ENCODE data around the gene RPS19BP1. TPM values are rescaled to one million over a fixed set of nuclear protein-coding genes. Genes with fewer than 3 reads are reported as not detected.

The RPS19BP1 gene
- total RNA-seq, 1 experiment from 2014 or later = 80.4 TPM

DNA sequence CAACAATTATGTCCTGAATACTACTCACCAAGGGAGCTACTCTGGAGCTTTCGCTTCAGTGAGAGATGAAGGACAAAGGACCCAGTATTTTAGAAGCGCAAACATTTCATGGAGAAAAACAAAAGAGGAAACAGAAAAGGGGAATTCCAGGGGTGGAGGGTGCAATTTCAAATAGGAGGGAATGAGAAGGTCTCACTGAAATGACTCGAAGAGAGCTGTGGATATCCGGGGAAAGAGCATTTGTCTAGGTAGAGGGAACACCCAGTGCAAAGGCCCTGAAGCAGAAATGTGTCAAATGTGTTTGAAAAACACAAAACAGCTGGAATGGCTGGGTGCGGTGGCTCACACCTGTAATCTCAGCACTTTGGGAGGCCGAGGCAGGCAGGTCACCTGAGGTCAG lies 2.4 kb downstream of the RPS19BP1 start (continued):
- TF ChIP-seq, protein P1, sequence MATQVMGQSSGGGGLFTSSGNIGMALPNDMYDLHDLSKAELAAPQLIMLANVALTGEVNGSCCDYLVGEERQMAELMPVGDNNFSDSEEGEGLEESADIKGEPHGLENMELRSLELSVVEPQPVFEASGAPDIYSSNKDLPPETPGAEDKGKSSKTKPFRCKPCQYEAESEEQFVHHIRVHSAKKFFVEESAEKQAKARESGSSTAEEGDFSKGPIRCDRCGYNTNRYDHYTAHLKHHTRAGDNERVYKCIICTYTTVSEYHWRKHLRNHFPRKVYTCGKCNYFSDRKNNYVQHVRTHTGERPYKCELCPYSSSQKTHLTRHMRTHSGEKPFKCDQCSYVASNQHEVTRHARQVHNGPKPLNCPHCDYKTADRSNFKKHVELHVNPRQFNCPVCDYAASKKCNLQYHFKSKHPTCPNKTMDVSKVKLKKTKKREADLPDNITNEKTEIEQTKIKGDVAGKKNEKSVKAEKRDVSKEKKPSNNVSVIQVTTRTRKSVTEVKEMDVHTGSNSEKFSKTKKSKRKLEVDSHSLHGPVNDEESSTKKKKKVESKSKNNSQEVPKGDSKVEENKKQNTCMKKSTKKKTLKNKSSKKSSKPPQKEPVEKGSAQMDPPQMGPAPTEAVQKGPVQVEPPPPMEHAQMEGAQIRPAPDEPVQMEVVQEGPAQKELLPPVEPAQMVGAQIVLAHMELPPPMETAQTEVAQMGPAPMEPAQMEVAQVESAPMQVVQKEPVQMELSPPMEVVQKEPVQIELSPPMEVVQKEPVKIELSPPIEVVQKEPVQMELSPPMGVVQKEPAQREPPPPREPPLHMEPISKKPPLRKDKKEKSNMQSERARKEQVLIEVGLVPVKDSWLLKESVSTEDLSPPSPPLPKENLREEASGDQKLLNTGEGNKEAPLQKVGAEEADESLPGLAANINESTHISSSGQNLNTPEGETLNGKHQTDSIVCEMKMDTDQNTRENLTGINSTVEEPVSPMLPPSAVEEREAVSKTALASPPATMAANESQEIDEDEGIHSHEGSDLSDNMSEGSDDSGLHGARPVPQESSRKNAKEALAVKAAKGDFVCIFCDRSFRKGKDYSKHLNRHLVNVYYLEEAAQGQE (IDR thresholded peaks at IDR 0.05; ENCODE audit: low read depth) = no peak
- no peak for TF ChIP-seq ATF3 (IDR thresholded peaks at IDR 0.05)
- no peak for TF ChIP-seq SP1 (IDR thresholded peaks at IDR 0.05; ENCODE audit: low read depth)
- TF ChIP-seq ELF1 (IDR thresholded peaks at IDR 0.05; ENCODE audit: borderline replicate concordance, low read depth) = no peak
- TF ChIP-seq ZBTB33 (IDR thresholded peaks at IDR 0.05; ENCODE audit: extremely low read depth, insufficient replicate concordance, low read length) = no peak
- TF ChIP-seq ZFX (IDR thresholded peaks at IDR 0.05) = no peak

GRCh38 chr22:39529487-39529851 lies 3.1 kb downstream of the RPS19BP1 start:
- ChIA-PET POLR2A (interaction anchor here (0.8 to 2.2 kb wide), 6 partner anchors 10 to 761 kb away, joined by 3 to 20 read pairs (median 6); partner anchors contain the start of genes ATF4, MIEF1 and RPL3), RAD21 (ENCODE audit: low non-redundant PET in 1 of 2, low total read pairs in 2 of 2, uncharacterized antibody in 2 of 2, unreplicated experiment in 2 of 2) (interaction anchor here in 1 of 2 experiments (1.0 to 1.1 kb wide), 3 partner anchors 13 to 408 kb away, joined by 3 to 5 read pairs (median 3); no protein-coding TSS in a partner anchor), CTCF (interaction anchor here (0.8 to 2.8 kb wide), 20 partner anchors 9 to 818 kb away, joined by 3 to 86 read pairs (median 6); partner anchors contain the start of genes ATF4, MIEF1 and RPL3)
- BruUV-seq (replicated peaks) = no TSS peak
- intact Hi-C loops (cut with micrococcal nuclease) = loop anchor here (1.0 kb wide), 1 partner anchor 33 kb away; no protein-coding TSS in a partner anchor
- H2AFZ ChIP-seq (ENCODE audit: low read depth, low read length, poor library complexity, severe bottlenecking) = no peak overlapping the region
- no peaks in the 10 kb centered on the region for H3K9me2 ChIP-seq (ENCODE audit: insufficient read depth)
- H3K36me3 ChIP-seq (ENCODE audit: control insufficient read depth in 1 of 2, insufficient read depth in 2 of 2, low read length in 2 of 2) = peaks cover 4 to 28% of the 10 kb centered on the region in 2 experiments; a peak in 3 of 4 replicates
- DNase-seq (ENCODE audit: low read depth, low spot score) (no peak), ATAC-seq (no peak)
- H3K27ac ChIP-seq (ENCODE audit: low read depth, low read length) = peak overlapping the region; percentile 33; the same call in 1 of the 2 replicates
- peak overlapping the region; percentile 47 for H3K4me2 ChIP-seq (ENCODE audit: low read length)
- peaks cover 10% of the 10 kb centered on the region; the same call in 1 of the 2 replicates for H4K20me1 ChIP-seq (ENCODE audit: insufficient read depth)
- H3K27me3 ChIP-seq (ENCODE audit: insufficient read depth, low read length) = no peaks in the 10 kb centered on the region
- H3K4me3 ChIP-seq (replicated peaks in 1 of 2; ENCODE audit: low read depth in 1 of 2, low read length in 2 of 2) = no peak overlapping the region
- peaks cover 52% of the 10 kb centered on the region for H3K79me2 ChIP-seq (ENCODE audit: insufficient read depth, low read length)
- no peaks in the 10 kb centered on the region for H3K9me3 ChIP-seq (ENCODE audit: control insufficient read depth in 1 of 2, insufficient read depth in 1 of 2, low read depth in 1 of 2, low read length in 2 of 2)
- peaks cover 31 to 48% of the 10 kb centered on the region in 2 experiments for H3K4me1 ChIP-seq (ENCODE audit: control insufficient read depth in 1 of 2, insufficient read depth in 2 of 2, low read length in 2 of 2)
- H3K9ac ChIP-seq (ENCODE audit: low read length) = no peak overlapping the region
- TF ChIP-seq FOSL1 (IDR thresholded peaks at IDR 0.05; ENCODE audit: low read depth) = no peak
- no peak for TF ChIP-seq JUND (IDR thresholded peaks at IDR 0.05)
- TF ChIP-seq, protein P1 (IDR thresholded peaks at IDR 0.05; ENCODE audit: low read depth) = no peak
- TF ChIP-seq TCF7L2 (IDR thresholded peaks at IDR 0.05; ENCODE audit: borderline replicate concordance, extremely low read depth, insufficient read depth, insufficient read length) = no peak
- TF ChIP-seq ZFX (IDR thresholded peaks at IDR 0.05) = peak; percentile 45; the same call in 1 of the 2 replicates
- no peak for TF ChIP-seq SP1 (IDR thresholded peaks at IDR 0.05; ENCODE audit: low read depth)
- TF ChIP-seq SRF (IDR thresholded peaks at IDR 0.05; ENCODE audit: low read depth) = no peak
- no peak for TF ChIP-seq ELF1 (IDR thresholded peaks at IDR 0.05; ENCODE audit: borderline replicate concordance, low read depth)
- TF ChIP-seq CEBPB (IDR thresholded peaks at IDR 0.05; ENCODE audit: low read depth) = no peak
